OCI-LY3 (cell line): Measurements from ENCODE around the gene KLHL25.

ENCODE experiments used
- H2AFZ ChIP-seq: fragments of 200-600, 300-600 bp; shearing (Covaris generic); 2 replicates; pipeline ENCODE4 v1.6.0; 2014; ENCODE audit warnings: antibody characterized with exemption, low read depth, low read length
- H3K27ac ChIP-seq: fragments of 200-600, 300-600 bp; sonication (generic); 2 replicates; pipeline ENCODE4 v1.5.1; 2014; ENCODE audit warnings: mild to moderate bottlenecking, low read length, moderate library complexity, mixed read lengths
- H3K27me3 ChIP-seq: fragments of 200-600, 300-600 bp; sonication (generic); 2 replicates; pipeline ENCODE4 v1.6.1; 2014; ENCODE audit warnings: low read depth, low read length, mixed read lengths
- H3K36me3 ChIP-seq: fragments of 200-600, 300-600 bp; sonication (generic); replicated peaks from 2 replicates; pipeline ENCODE3; 2014; ENCODE audit warnings: low read depth, low read length, mixed read lengths
- H3K4me1 ChIP-seq: fragments of 300-600, 200-600 bp; sonication (generic); 2 replicates; pipeline ENCODE4 v1.6.1; 2014; ENCODE audit warnings: low read length, mixed read lengths
- H3K4me2 ChIP-seq: fragments of 200-600, 300-600 bp; sonication (generic); 2 replicates; pipeline ENCODE4 v1.6.1; 2014; ENCODE audit warnings: low read length, mixed read lengths
- H3K4me3 ChIP-seq: fragments of 300-600, 200-600 bp; sonication (generic); 2 replicates; pipeline ENCODE4 v1.5.1; 2014; ENCODE audit warnings: antibody characterized with exemption, mild to moderate bottlenecking, low read length, moderate library complexity
- H3K79me2 ChIP-seq: fragments of 300-600, 200-600 bp; shearing (Covaris generic); 2 replicates; pipeline ENCODE4 v1.6.1; 2014; ENCODE audit warnings: mild to moderate bottlenecking, low read length, mixed read lengths
- H3K9ac ChIP-seq: fragments of 300-600, 200-600 bp; shearing (Covaris generic); 2 replicates; pipeline ENCODE4 v1.6.0; 2014; ENCODE audit warnings: mild to moderate bottlenecking, low read length, moderate library complexity
- H3K9me3 ChIP-seq: fragments of 200-600, 300-600 bp; shearing (Covaris generic); 2 replicates; pipeline ENCODE4 v1.6.1; 2014; ENCODE audit warnings: low read length, mixed read lengths; ENCODE audit not compliant: insufficient read depth
- H4K20me1 ChIP-seq: fragments of 200-600, 300-600 bp; sonication (generic); 2 replicates; pipeline ENCODE4 v1.6.1; 2016; ENCODE audit warnings: low read length, mixed read lengths; ENCODE audit not compliant: insufficient read depth
- EZH2phosphoT487 ChIP-seq: fragments of 200-600 bp; shearing (Covaris generic); IDR thresholded peaks from 2 replicates; pipeline ENCODE4 v1.6.1; 2018; ENCODE audit warnings: antibody characterized with exemption, mixed run types, low read depth
- TF ChIP-seq, protein P1 (sequence below): fragments of 200-600, 300-600 bp; sonication (generic); IDR thresholded peaks from 2 replicates; pipeline ENCODE4 v1.5.1; 2014; ENCODE audit warnings: antibody characterized with exemption, low read length, low read depth

KLHL25 gene

DNA sequence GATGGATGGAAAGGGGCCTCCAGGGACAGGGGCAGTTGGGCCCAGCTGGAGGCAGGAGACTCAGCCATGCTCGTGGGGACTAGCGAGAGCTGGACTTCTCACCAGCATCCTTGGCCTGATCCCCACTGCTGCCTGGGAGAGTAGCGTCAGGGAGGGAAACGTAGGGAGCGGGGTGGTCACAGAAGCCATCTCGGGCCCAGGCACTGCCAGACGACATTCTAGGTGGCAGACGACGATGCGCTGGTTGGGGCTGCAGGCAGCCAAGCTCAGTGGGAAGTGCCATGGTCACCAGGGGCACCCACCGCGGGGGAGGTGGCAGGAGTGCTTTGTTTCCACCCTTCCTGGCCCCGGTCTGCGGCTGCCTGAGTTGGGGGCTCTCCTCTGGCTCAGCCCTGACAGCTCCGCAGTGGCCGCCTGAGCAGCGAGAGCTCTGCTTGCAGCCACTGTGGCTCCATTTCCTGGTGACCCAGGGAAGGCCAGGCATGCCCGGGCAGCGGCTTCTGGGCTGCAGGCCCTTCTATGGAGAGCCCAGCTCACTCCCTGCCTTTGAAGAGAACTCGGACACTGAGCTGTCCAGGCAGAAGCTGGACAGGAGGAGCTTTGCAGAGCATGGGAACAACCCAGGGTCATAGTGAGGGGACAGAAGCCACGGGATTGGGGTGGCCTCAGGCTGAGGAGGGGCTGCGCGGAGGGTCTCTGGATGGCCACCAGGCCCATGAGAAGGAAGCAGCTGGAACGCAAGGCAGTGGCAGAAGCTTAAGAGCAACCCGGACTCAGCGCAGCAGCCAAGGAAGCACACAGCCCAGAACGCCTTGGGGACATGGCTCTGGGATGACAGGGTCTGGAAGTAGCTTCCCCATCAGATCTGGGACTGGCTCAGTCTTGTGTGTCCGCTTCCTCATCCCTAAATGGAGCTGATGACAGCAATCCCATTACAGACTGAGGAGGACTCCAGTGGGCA lies 30.8 kb downstream of the KLHL25 start:
- no peaks in the 10 kb centered on the region for H3K9me3 ChIP-seq
- no peaks in the 10 kb centered on the region for H3K4me1 ChIP-seq
- H3K27ac ChIP-seq, result no peak overlapping the region
- H3K9ac ChIP-seq, result no peak overlapping the region
- H2AFZ ChIP-seq, result no peak overlapping the region
- no peak for TF ChIP-seq EZH2phosphoT487
- TF ChIP-seq, protein P1, sequence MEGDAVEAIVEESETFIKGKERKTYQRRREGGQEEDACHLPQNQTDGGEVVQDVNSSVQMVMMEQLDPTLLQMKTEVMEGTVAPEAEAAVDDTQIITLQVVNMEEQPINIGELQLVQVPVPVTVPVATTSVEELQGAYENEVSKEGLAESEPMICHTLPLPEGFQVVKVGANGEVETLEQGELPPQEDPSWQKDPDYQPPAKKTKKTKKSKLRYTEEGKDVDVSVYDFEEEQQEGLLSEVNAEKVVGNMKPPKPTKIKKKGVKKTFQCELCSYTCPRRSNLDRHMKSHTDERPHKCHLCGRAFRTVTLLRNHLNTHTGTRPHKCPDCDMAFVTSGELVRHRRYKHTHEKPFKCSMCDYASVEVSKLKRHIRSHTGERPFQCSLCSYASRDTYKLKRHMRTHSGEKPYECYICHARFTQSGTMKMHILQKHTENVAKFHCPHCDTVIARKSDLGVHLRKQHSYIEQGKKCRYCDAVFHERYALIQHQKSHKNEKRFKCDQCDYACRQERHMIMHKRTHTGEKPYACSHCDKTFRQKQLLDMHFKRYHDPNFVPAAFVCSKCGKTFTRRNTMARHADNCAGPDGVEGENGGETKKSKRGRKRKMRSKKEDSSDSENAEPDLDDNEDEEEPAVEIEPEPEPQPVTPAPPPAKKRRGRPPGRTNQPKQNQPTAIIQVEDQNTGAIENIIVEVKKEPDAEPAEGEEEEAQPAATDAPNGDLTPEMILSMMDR, result no peak
- H3K27me3 ChIP-seq, result no peaks in the 10 kb centered on the region
- H3K36me3 ChIP-seq, result no peaks in the 10 kb centered on the region
- H3K4me3 ChIP-seq, result no peak overlapping the region
- H3K4me2 ChIP-seq, result no peak overlapping the region
- H3K79me2 ChIP-seq, result no peaks in the 10 kb centered on the region
- H4K20me1 ChIP-seq, result peaks cover 19% of the 10 kb centered on the region

DNA sequence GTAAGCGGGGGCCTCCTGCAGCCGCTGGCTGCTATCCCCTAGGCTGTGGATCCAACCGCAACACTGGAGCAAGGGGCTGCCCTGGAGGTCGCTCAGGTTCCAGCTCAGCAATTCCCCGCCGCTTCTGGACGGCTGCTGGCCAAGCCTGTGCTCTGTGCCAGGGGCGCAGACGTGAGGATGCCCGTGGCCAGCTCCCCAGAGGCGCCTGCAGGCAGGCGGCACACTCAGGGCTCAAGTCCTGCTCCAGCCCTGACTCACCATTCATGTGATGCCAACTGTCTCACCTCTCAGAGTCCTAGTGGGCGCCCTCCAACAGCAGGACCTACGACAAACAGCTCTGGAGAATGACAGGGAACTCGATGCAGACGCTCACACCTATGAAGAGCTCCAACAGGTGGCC lies 31.6 kb downstream of the KLHL25 start:
- Histone ChIP-seq H3K27ac (no peak overlapping the region), H3K27me3 (no peaks in the 10 kb centered on the region), H2AFZ (no peak overlapping the region), H3K4me1 (no peaks in the 10 kb centered on the region), H3K4me2 (no peak overlapping the region), H4K20me1 (peaks cover 18% of the 10 kb centered on the region), H3K4me3 (no peak overlapping the region), H3K36me3 (no peaks in the 10 kb centered on the region), H3K9ac (no peak overlapping the region), H3K9me3 (no peaks in the 10 kb centered on the region), H3K79me2 (no peaks in the 10 kb centered on the region)
- TF ChIP-seq, protein P1, result no peak
- no peak for TF ChIP-seq EZH2phosphoT487

DNA sequence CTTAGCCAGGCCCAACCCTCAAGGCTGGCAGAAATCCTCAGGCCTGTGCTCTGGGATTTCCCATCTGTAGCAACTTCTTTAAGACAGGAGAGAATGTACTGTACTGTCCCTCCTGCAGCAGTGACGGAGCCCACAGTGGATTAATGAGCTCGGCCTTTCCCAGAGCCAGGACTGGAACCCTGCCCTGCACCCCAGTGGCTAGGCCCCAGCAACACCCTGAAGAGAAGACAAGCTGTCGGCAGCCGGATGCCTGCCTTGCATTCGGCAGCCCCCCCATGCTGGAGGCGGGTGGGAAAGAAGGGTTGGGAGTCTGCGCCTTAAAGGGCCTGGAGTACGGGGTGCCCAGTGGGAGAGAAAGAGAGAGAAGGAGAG lies 32.0 kb downstream of the KLHL25 start:
- H3K9ac ChIP-seq, result no peak overlapping the region

More for the DNA sequence above, 32.0 kb downstream of the KLHL25 start:
- H3K4me2 ChIP-seq, result no peak overlapping the region
- peaks cover 14% of the 10 kb centered on the region for H4K20me1 ChIP-seq
- no peaks in the 10 kb centered on the region for H3K9me3 ChIP-seq
- H3K27me3 ChIP-seq, result no peaks in the 10 kb centered on the region
- no peaks in the 10 kb centered on the region for H3K36me3 ChIP-seq
- no peaks in the 10 kb centered on the region for H3K79me2 ChIP-seq
- TF ChIP-seq, protein P1, result no peak
- no peak for TF ChIP-seq EZH2phosphoT487
- no peak overlapping the region for H3K4me3 ChIP-seq
- no peak overlapping the region for H3K27ac ChIP-seq
- H3K4me1 ChIP-seq, result no peaks in the 10 kb centered on the region
- no peak overlapping the region for H2AFZ ChIP-seq
